Transverse colon (tissue), 4 donors: Measurements from ENCODE around the gene MECR. TPM values are rescaled to one million over a fixed set of nuclear protein-coding genes. Genes with fewer than 3 reads are reported as not detected.

ENCODE experiments used
- DNase-seq: peaks from one replicate; pipeline ENCODE4 v3.0.0-alpha.2; 2019
- H3K27ac ChIP-seq, 4 donors: fragments of 200-600 bp; sonication (generic); 2 replicates each; pipeline ENCODE4 v1.5.1; 2016 to 2018; ENCODE audit warnings: inconsistent platforms in 4 of 4
- H3K27me3 ChIP-seq: fragments of 200-600 bp; sonication (generic); 2 replicates; pipeline ENCODE4 v1.5.1; 2017; ENCODE audit warnings: inconsistent platforms
- H3K36me3 ChIP-seq, 4 donors: fragments of 200-600 bp; sonication (generic); 2 replicates each; pipeline ENCODE4 v1.5.1; 2017 to 2019; ENCODE audit warnings: inconsistent platforms in 4 of 4
- H3K4me1 ChIP-seq, 4 donors: fragments of 200-600 bp; sonication (generic); 2 replicates each; pipeline ENCODE4 v1.5.1; 2017 to 2020; ENCODE audit warnings: inconsistent platforms in 4 of 4
- H3K4me3 ChIP-seq, 4 donors: fragments of 200-600 bp; sonication (generic); 1 replicate in 1 of 4; 2 replicates in 3 of 4; pipeline versions ENCODE4 v1.5.1 to v1.6.1; 2017 to 2019; ENCODE audit warnings: inconsistent platforms in 4 of 4
- H3K9me3 ChIP-seq, 2 donors: fragments of 200-600 bp; sonication (generic); 2 replicates each; pipeline ENCODE4 v1.5.1; 2017 to 2019; ENCODE audit warnings: inconsistent platforms in 2 of 2
- CTCF ChIP-seq, 5 experiments: fragments of 200-600 bp in 3 of 5; fragments of 450-650 bp in 2 of 5; sonication (generic) in 3 of 5; IDR thresholded peaks; 1 replicate in 2 of 5; 2 replicates in 3 of 5; pipeline ENCODE4 v1.5.1; 2016 to 2017; ENCODE audit warnings: antibody characterized with exemption in 5 of 5, inconsistent platforms in 3 of 5, mild to moderate bottlenecking in 2 of 5, moderate library complexity in 1 of 5
- EP300 ChIP-seq: sonication (generic); formaldehyde crosslinking; IDR thresholded peaks from one replicate; pipeline ENCODE4 v1.6.1; 2017; ENCODE audit warnings: antibody characterized with exemption, low read depth
- POLR2A ChIP-seq: fragments of 450-650 bp; IDR thresholded peaks from one replicate; pipeline ENCODE4 v1.6.1; 2016; ENCODE audit warnings: antibody characterized with exemption, mild to moderate bottlenecking, moderate library complexity
- POLR2AphosphoS5 ChIP-seq, 3 donors: sonication (generic); formaldehyde crosslinking; IDR thresholded peaks; one replicate each; pipeline ENCODE4 v1.6.1; 2016; ENCODE audit warnings: antibody characterized with exemption in 3 of 3
- WGBS, 2 donors: methylation state at CpG; one replicate each; pipeline ENCODE4 v1.1.5; 2018; ENCODE audit warnings: low coverage in 1 of 2; 5-methylcytosine and 5-hydroxymethylcytosine counted together
- in situ Hi-C, 4 donors: fragments of 200-750 bp; cut with MboI; loops; one replicate each; pipeline versions ENCODE4 v1.15.0 to v1.15.1; 2017; ENCODE audit warnings: low sequenced_read_pairs in 3 of 4, low pct_ligation_motif_present in 1 of 4, low pct_unique_long_range_greater_than_20kb in 1 of 4
- intact Hi-C: fragments of 100-400 bp; cut with DNase I; formaldehyde crosslinking; loops from one replicate; pipeline ENCODE4 v1.15.1; 2023; ENCODE audit warnings: low total_unique reads
- total RNA-seq, 4 donors: library from RNA; depleted of rRNA; stranded (reverse); fragments of >200 nt; gene quantifications; one replicate each; pipeline ENCODE4 v1.1.0, GENCODE V29; 2016

The MECR gene
- total RNA-seq, 4 donors from 2014 or later: 5.2 to 16.0 (median 12.2) TPM; not detected in 1

DNA sequence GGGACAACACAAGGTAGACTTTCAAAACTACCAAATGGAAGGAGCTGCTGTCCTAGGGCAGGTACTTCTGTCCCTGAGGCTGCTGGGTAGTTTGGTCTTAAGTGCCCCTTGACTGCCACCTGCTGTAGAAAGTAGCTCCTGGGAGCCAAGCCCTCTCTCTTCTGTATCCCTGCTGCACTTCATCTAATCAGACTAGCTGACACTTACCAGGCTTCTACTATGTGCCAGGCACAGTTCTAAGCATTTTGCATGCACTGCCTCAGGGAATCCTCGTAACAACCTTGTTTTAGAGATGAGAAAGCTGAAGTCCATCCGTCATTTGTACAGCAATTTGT lies 33.2 kb downstream of the MECR start:
- peak; percentile 20 to 56 (median 48) for TF ChIP-seq CTCF (IDR thresholded peaks at IDR 0.05)
- TF ChIP-seq EP300: no peak
- peak in 1 of 3 donors; percentile 24 for TF ChIP-seq POLR2AphosphoS5 (IDR thresholded peaks at IDR 0.05)
- DNase-seq: peak; percentile 48
- peaks cover 4 to 15% (median 6%) of the 10 kb centered on the region in 4 donors for H3K4me1 ChIP-seq
- H3K27ac ChIP-seq: peak overlapping the region in 1 of 4 donors; percentile 16
- H3K36me3 ChIP-seq: peaks cover 0 to 7% (median 1%) of the 10 kb centered on the region in 4 donors
- no peaks in the 10 kb centered on the region for H3K27me3 ChIP-seq
- no peaks in the 10 kb centered on the region for H3K9me3 ChIP-seq
- intact Hi-C loops: no loop called here
- 79% methylated on average over 2 of the region's 2 CpGs; no CpG with 5 or more reads in 1 of the 2 donors for WGBS, 2 donors
- in situ Hi-C loops: loop anchor here in 3 of 4 donors (10.0 kb wide), 4 partner anchors 83 to 313 kb away; no protein-coding TSS in a partner anchor
- H3K4me3 ChIP-seq: no peak overlapping the region

GRCh38 chr1:29196863-29197589 lies 33.7 kb downstream of the MECR start:
- Histone ChIP-seq H3K36me3 (peaks cover 0 to 7% (median 1%) of the 10 kb centered on the region in 4 donors), H3K4me3 (no peak overlapping the region), H3K27me3 (no peaks in the 10 kb centered on the region), H3K27ac (peak overlapping the region in 1 of 4 donors; percentile 16), H3K4me1 (peaks cover 0 to 9% (median under 1%) of the 10 kb centered on the region in 4 donors), H3K9me3 (no peaks in the 10 kb centered on the region)
- TF ChIP-seq EP300 (no peak), POLR2A (no peak), POLR2AphosphoS5 (IDR thresholded peaks at IDR 0.05) (no peak), CTCF (IDR thresholded peaks at IDR 0.05) (no peak)
- WGBS, 2 donors: 61 to 69% methylated on average over 2 to 7 of the region's 7 CpGs
- in situ Hi-C loops (loop anchor here in 3 of 4 donors (10.0 kb wide), 4 partner anchors 82 to 312 kb away; no protein-coding TSS in a partner anchor), intact Hi-C loops (no loop called here)
- DNase-seq: no peak

DNA sequence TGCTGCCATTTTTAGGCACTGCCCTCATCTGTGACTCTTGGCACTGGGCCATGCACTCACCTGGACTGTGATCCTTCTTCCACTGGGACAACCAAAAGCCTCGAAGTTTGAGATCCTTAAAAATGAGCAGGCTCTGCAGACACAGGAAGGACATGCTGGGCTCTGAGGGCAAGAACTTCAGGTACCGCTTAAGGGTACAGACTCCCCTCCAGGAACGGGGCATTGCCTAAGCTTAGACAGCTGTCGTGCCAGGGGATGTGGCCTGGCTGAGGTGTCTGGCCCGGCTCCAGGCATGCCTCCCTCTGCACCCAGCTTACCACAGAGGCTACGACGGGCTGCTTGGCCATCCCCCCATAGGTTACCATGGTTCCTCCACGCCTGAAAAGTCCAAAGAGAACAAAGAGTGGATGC lies 34.8 kb downstream of the MECR start:
- no peak for DNase-seq

More for the DNA sequence above, 34.8 kb downstream of the MECR start:
- Histone ChIP-seq H3K4me1 (peaks cover 0 to 4% (median 0%) of the 10 kb centered on the region in 4 donors), H3K4me3 (no peak overlapping the region), H3K27me3 (no peaks in the 10 kb centered on the region), H3K27ac (no peak overlapping the region), H3K36me3 (peaks cover 0 to 7% (median 0%) of the 10 kb centered on the region in 4 donors), H3K9me3 (no peaks in the 10 kb centered on the region)
- in situ Hi-C loops (loop anchor here in 3 of 4 donors (10.0 kb wide), 4 partner anchors 81 to 311 kb away; no protein-coding TSS in a partner anchor), intact Hi-C loops (no loop called here)
- TF ChIP-seq CTCF (IDR thresholded peaks at IDR 0.05) (no peak), POLR2AphosphoS5 (IDR thresholded peaks at IDR 0.05) (no peak), POLR2A (no peak), EP300 (no peak)
- 71% methylated on average over 8 of the region's 8 CpGs; no CpG with 5 or more reads in 1 of the 2 donors for WGBS, 2 donors
